Measurements from ENCODE around the gene KRT3.

The KRT3 gene

GRCh38 chr12:52749827-52750226, 46.1 kb downstream of the KRT3 start:
- TF ChIP-seq CTCF (conservative IDR thresholded peaks at IDR 0.05) = no peak
- no peak overlapping the region for H3K27ac ChIP-seq

- no peak for TF ChIP-seq CTCF (conservative IDR thresholded peaks at IDR 0.05)
- H3K27ac ChIP-seq = no peak overlapping the region
Measured at GRCh38 chr12:52748578-52748977, 47.3 kb downstream of the KRT3 start.

GRCh38 chr12:52745554-52745953, 50.4 kb downstream of the KRT3 start:
- TF ChIP-seq CTCF (conservative IDR thresholded peaks at IDR 0.05) = no peak
- H3K27ac ChIP-seq = no peak overlapping the region

GRCh38 chr12:52744493-52745156, 51.3 kb downstream of the KRT3 start:
- no peak for TF ChIP-seq CTCF (conservative IDR thresholded peaks at IDR 0.05)
- H3K27ac ChIP-seq = no peak overlapping the region

- no peak overlapping the region for H3K27ac ChIP-seq
- no peak for TF ChIP-seq CTCF (conservative IDR thresholded peaks at IDR 0.05)
Measured at GRCh38 chr12:52742822-52743457, 53.0 kb downstream of the KRT3 start.

- no peak for TF ChIP-seq CTCF (conservative IDR thresholded peaks at IDR 0.05)
- no peak overlapping the region for H3K27ac ChIP-seq
Measured at GRCh38 chr12:52742196-52742580, 53.7 kb downstream of the KRT3 start.

GRCh38 chr12:52741375-52742195, 54.3 kb downstream of the KRT3 start:
- no peak overlapping the region for H3K27ac ChIP-seq
- no peak for TF ChIP-seq CTCF (conservative IDR thresholded peaks at IDR 0.05)
